A549 (cell line): ENCODE measurements around the gene SEC22A. TPM values are rescaled to one million over a fixed set of nuclear protein-coding genes. Genes with fewer than 3 reads are reported as not detected.

Experiments
- ATAC-seq, 2 experiments: fragments of 200-7000 bp in 1 of 2; fragments of >200 bp in 1 of 2; cut with Nextera tagmentation in 1 of 2; cut with Tn5 transposase in 1 of 2; 3 replicates each; pipeline versions ENCODE4 v1.8.0 to v1.9.1; 2018 to 2020; ENCODE audit warnings: mild to moderate bottlenecking in 1 of 2, moderate library complexity in 1 of 2
- CTCF ChIA-PET: fragments of 300-600 bp; sonication (Branson Sonifier 250); formaldehyde crosslinking; extraction: SDS; loops from one replicate; lab custom pipeline; 2021; ENCODE audit warnings: antibody characterized with exemption, inconsistent platforms; lab: Yijun Ruan, JAX
- POLR2A ChIA-PET: fragments of 350-600 bp; formaldehyde crosslinking; extraction: SDS; loops from one replicate; lab custom pipeline; 2021; ENCODE audit warnings: antibody characterized with exemption, inconsistent platforms; lab: Yijun Ruan, JAX
- DNase-seq, 2 experiments: peaks; one replicate each; pipeline versions ENCODE4 v3.0.0 to v3.0.0-alpha.2; 2011 to 2016; ENCODE audit warnings: low read depth in 1 of 2, low spot score in 1 of 2
- FAIRE-seq: peaks from 2 replicates; lab custom pipeline; 2011; peaks lifted over from hg19 to GRCh38; lab: Jason Lieb, UNC
- H3K27ac ChIP-seq, 2 experiments: fragments of >200 bp; sonication (Bioruptor Twin); formaldehyde crosslinking; 3 replicates each; pipeline ENCODE4 v1.5.1; 2016 to 2017
- H3K4me1 ChIP-seq: fragments of >200 bp; sonication (Bioruptor Twin); formaldehyde crosslinking; 3 replicates; pipeline ENCODE4 v1.6.1; 2016
- H3K4me2 ChIP-seq: fragments of >200 bp; sonication (Bioruptor Twin); formaldehyde crosslinking; 3 replicates; pipeline ENCODE4 v1.6.1; 2016
- H3K4me3 ChIP-seq: fragments of >200 bp; sonication (Bioruptor Twin); formaldehyde crosslinking; 3 replicates; pipeline ENCODE4 v1.5.1; 2016
- H3K9me3 ChIP-seq: fragments of >200 bp; sonication (Bioruptor Twin); formaldehyde crosslinking; 3 replicates; pipeline ENCODE4 v1.6.1; 2016
- ATOH8 ChIP-seq: fragments of 250-450 bp; sonication (Bioruptor Pico); IDR thresholded peaks from 2 replicates; pipeline ENCODE4 v1.5.0; 2020; ENCODE audit warnings: low read depth, mild to moderate bottlenecking, moderate library complexity
- BCL3 ChIP-seq: fragments of >200 bp; sonication (Bioruptor Twin); formaldehyde crosslinking; IDR thresholded peaks from 3 replicates; pipeline ENCODE4 v1.6.1; 2016
- BHLHE40 ChIP-seq: IDR thresholded peaks from 2 replicates; pipeline ENCODE4 v1.6.1; 2012; ENCODE audit warnings: low read depth, low read length, inconsistent platforms
- CBX8 ChIP-seq: fragments of 200-600 bp; sonication (generic); IDR thresholded peaks from 2 replicates; pipeline ENCODE4 v1.6.1; 2016
- CEBPB ChIP-seq, 2 experiments: fragments of >200 bp in 1 of 2; sonication (Bioruptor Twin) in 1 of 2; formaldehyde crosslinking in 1 of 2; IDR thresholded peaks; 2 replicates each; pipeline ENCODE4 v1.6.1; 2012 to 2016
- EHMT2 ChIP-seq: fragments of 200-600 bp; sonication (generic); IDR thresholded peaks from 2 replicates; pipeline ENCODE4 v1.6.1; 2016; ENCODE audit warnings: antibody characterized with exemption, low read depth, mild to moderate bottlenecking, moderate library complexity
- EP300 ChIP-seq, 2 experiments: fragments of >200 bp; sonication (Bioruptor Twin); formaldehyde crosslinking; IDR thresholded peaks; 2 replicates in 1 of 2; 3 replicates in 1 of 2; pipeline ENCODE4 v1.6.1; 2016 to 2017
- ESRRA ChIP-seq: fragments of 150-350 bp; IDR thresholded peaks from 2 replicates; pipeline ENCODE4 v1.6.1; 2014; ENCODE audit warnings: mild to moderate bottlenecking, low read length, borderline replicate concordance
- FOSL2 ChIP-seq, 2 experiments: fragments of 450-650 bp in 1 of 2; fragments of >200 bp in 1 of 2; sonication (Bioruptor Twin) in 1 of 2; formaldehyde crosslinking; IDR thresholded peaks; 2 replicates each; pipeline versions ENCODE4 v1.5.0 to v1.6.1; 2016 to 2020; ENCODE audit warnings: mild to moderate bottlenecking in 1 of 2, moderate library complexity in 1 of 2
- HES2 ChIP-seq: fragments of >200 bp; sonication (Bioruptor Twin); formaldehyde crosslinking; IDR thresholded peaks from 2 replicates; pipeline ENCODE4 v1.6.1; 2016
- HEYL ChIP-seq: fragments of 250-450 bp; sonication (Bioruptor Pico); IDR thresholded peaks from 2 replicates; pipeline ENCODE4 v1.8.0; 2021; ENCODE audit warnings: mild to moderate bottlenecking, moderate library complexity
- HMGXB4 ChIP-seq: fragments of 250-450 bp; sonication (Bioruptor Pico); IDR thresholded peaks from 2 replicates; pipeline ENCODE4 v1.5.0; 2021; ENCODE audit warnings: mild to moderate bottlenecking, moderate library complexity, borderline replicate concordance
- JUN ChIP-seq, 2 experiments: fragments of >200 bp; sonication (Bioruptor Twin); formaldehyde crosslinking; IDR thresholded peaks; 2 replicates in 1 of 2; 3 replicates in 1 of 2; pipeline ENCODE4 v1.6.1; 2016 to 2017
- JUNB ChIP-seq: fragments of >200 bp; sonication (Bioruptor Twin); formaldehyde crosslinking; IDR thresholded peaks from 2 replicates; pipeline ENCODE4 v1.6.1; 2016
- MAX ChIP-seq: IDR thresholded peaks from 2 replicates; pipeline ENCODE4 v1.6.1; 2012
- MYC ChIP-seq: IDR thresholded peaks from 2 replicates; pipeline ENCODE4 v1.6.1; 2012; ENCODE audit warnings: mild to moderate bottlenecking, inconsistent platforms, low read length, improper control_type of control experiment, borderline replicate concordance
- NFE2L2 ChIP-seq: fragments of 150-350 bp; conservative IDR thresholded peaks from 2 replicates; pipeline ENCODE4 v1.6.1; 2014; ENCODE audit warnings: low read length
- POLR2A ChIP-seq: IDR thresholded peaks from 2 replicates; pipeline ENCODE4 v1.6.1; 2012; ENCODE audit warnings: mild to moderate bottlenecking, low read length
- RCOR1 ChIP-seq: fragments of 150-350 bp; IDR thresholded peaks from 2 replicates; pipeline ENCODE4 v1.6.1; 2014; ENCODE audit warnings: antibody characterized with exemption, low read length, low read depth
- REST ChIP-seq: fragments of 200-600 bp; sonication (generic); IDR thresholded peaks from 2 replicates; pipeline ENCODE4 v1.6.1; 2016; ENCODE audit warnings: antibody characterized with exemption, mild to moderate bottlenecking, moderate library complexity
- RFX5 ChIP-seq: fragments of 450-650 bp; IDR thresholded peaks from 2 replicates; pipeline ENCODE4 v1.7.1; 2014; ENCODE audit warnings: antibody characterized with exemption, mild to moderate bottlenecking, moderate library complexity
- SMC3 ChIP-seq: fragments of >200 bp; sonication (Bioruptor Twin); formaldehyde crosslinking; IDR thresholded peaks from 3 replicates; pipeline ENCODE4 v1.6.1; 2018; ENCODE audit warnings: inconsistent platforms
- ZFP36 ChIP-seq: fragments of 450-650 bp; IDR thresholded peaks from 2 replicates; pipeline ENCODE4 v1.6.1; 2014; ENCODE audit warnings: borderline replicate concordance; ENCODE audit not compliant: partially characterized antibody
- WGBS: methylation state at CpG from one replicate; pipeline ENCODE4 v1.1.6; 2017; ENCODE audit errors: missing lambda C conversion rate; 5-methylcytosine and 5-hydroxymethylcytosine counted together
- polyA plus RNA-seq, 4 experiments: library from polyadenylated mRNA; depleted of rRNA in 3 of 4; stranded (reverse); fragments of >200 nt; fragmentation: RNase III in 1 of 4; extraction: RNeasy Plus Mini Kit Qiagen cat#74134 plus additional on column Dnase treatment in 1 of 4; gene quantifications; 2 replicates in 3 of 4; 3 replicates in 1 of 4; pipeline ENCODE4 v1.2.3, GENCODE V29; 2011 to 2017

The SEC22A gene
- polyA plus RNA-seq, 2 of the 4 experiments (the other 2 are of a cell fraction): 23.5 to 29.9 TPM

GRCh38 chr3:123300056-123300455 is 98.3 kb downstream of the SEC22A start (continued):
- TF ChIP-seq REST: no peak
- TF ChIP-seq NFE2L2: no peak
- TF ChIP-seq MAX: no peak
- TF ChIP-seq BHLHE40: no peak
- TF ChIP-seq, all 56 proteins: peak for 0

- no peak for FAIRE-seq
- no peak for DNase-seq
- H3K4me2 ChIP-seq: no peak overlapping the region
- H3K9me3 ChIP-seq: no peaks in the 10 kb centered on the region
- peaks cover 22% of the 10 kb centered on the region for H3K4me1 ChIP-seq
- POLR2A ChIA-PET: no interaction called here
- WGBS: 81% methylated on average over 8 of the region's 8 CpGs
- ATAC-seq: peak in 1 of 2 experiments; percentile 29; a peak in 2 of 6 replicates
- H3K4me3 ChIP-seq: no peak overlapping the region
- peak overlapping the region; percentile 39 to 83; a peak in 5 of 6 replicates for H3K27ac ChIP-seq
- TF ChIP-seq HES2: no peak
- no peak for TF ChIP-seq RFX5
- no peak for TF ChIP-seq JUN (IDR thresholded peaks at IDR 0.05)
- no peak for TF ChIP-seq FOSL2 (IDR thresholded peaks at IDR 0.05)
- TF ChIP-seq FOSL2 (CRISPR knock-in tag; IDR thresholded peaks at IDR 0.05): no peak
- TF ChIP-seq MYC: no peak
- TF ChIP-seq ATOH8: no peak
- no peak for TF ChIP-seq RCOR1
- TF ChIP-seq ZFP36: no peak
- TF ChIP-seq ESRRA: no peak
- no peak for TF ChIP-seq EP300 (IDR thresholded peaks at IDR 0.05)
- TF ChIP-seq CBX8: no peak
- no peak for TF ChIP-seq POLR2A
- TF ChIP-seq SMC3: no peak
- no peak for TF ChIP-seq HEYL (CRISPR knock-in tag)
- TF ChIP-seq EHMT2: no peak
- no peak for TF ChIP-seq CEBPB (IDR thresholded peaks at IDR 0.05)
- CTCF ChIA-PET: interaction anchor here (4.8 kb wide), 1 partner anchor 15 kb away, joined by 36 read pairs; no protein-coding TSS in a partner anchor
Measured at GRCh38 chr3:123300583-123300982, 98.8 kb downstream of the SEC22A start.

GRCh38 chr3:123301331-123302184 is 99.8 kb downstream of the SEC22A start:
- H3K9me3 ChIP-seq: no peaks in the 10 kb centered on the region
- TF ChIP-seq BCL3: no peak
- no peak for TF ChIP-seq HMGXB4 (CRISPR knock-in tag)
- no peak for TF ChIP-seq FOSL2 (IDR thresholded peaks at IDR 0.05)
- TF ChIP-seq FOSL2 (CRISPR knock-in tag; IDR thresholded peaks at IDR 0.05): no peak
- no peak for TF ChIP-seq EP300 (IDR thresholded peaks at IDR 0.05)
- no peak for TF ChIP-seq JUNB
- TF ChIP-seq, all 56 proteins: peak for 0
- no peak overlapping the region for H3K4me3 ChIP-seq
- ChIA-PET POLR2A (no interaction called here), CTCF (interaction anchor here (0.7 to 3.7 kb wide), 4 partner anchors 16 to 189 kb away, joined by 3 to 18 read pairs (median 4); no protein-coding TSS in a partner anchor)
- ATAC-seq (no peak; a peak in 1 of 6 replicates), DNase-seq (no peak), FAIRE-seq (no peak)
- peaks cover 22% of the 10 kb centered on the region for H3K4me1 ChIP-seq
- 0% methylated on average over 1 of the region's 4 CpGs for WGBS
- H3K4me2 ChIP-seq: peak overlapping the region; percentile 24; the same call in 1 of the 3 replicates
- H3K27ac ChIP-seq: peak overlapping the region; percentile 39 to 83; a peak in 5 of 6 replicates
